ENCODE data around the gene POLR1C.

POLR1C gene

GRCh38 chr6:43477235-43478007, 39.5 kb upstream of the POLR1C start, which contains the start of gene TJAP1 (continued):
- peak; percentile 84 for TF ChIP-seq PATZ1 (tag by site-specific recombination; IDR thresholded peaks at IDR 0.05)
- TF ChIP-seq ZNF571 (tag by site-specific recombination; IDR thresholded peaks at IDR 0.05), result no peak
- peak; percentile 31; the same call in 1 of the 2 replicates for TF ChIP-seq ZNF639 (tag by site-specific recombination; IDR thresholded peaks at IDR 0.05)
- TF ChIP-seq ZEB2 (tag by site-specific recombination; IDR thresholded peaks at IDR 0.05), result peak; percentile 55; the same call in 1 of the 2 replicates
- no peak for TF ChIP-seq ZNF664 (tag by site-specific recombination; IDR thresholded peaks at IDR 0.05)
- peak; percentile 56 for TF ChIP-seq ZBTB48 (tag by site-specific recombination; IDR thresholded peaks at IDR 0.05)
- TF ChIP-seq ZNF488 (tag by site-specific recombination; IDR thresholded peaks at IDR 0.05), result no peak
- TF ChIP-seq ZNF514 (tag by site-specific recombination; IDR thresholded peaks at IDR 0.05), result no peak
- no peak for TF ChIP-seq ZNF701 (tag by site-specific recombination; IDR thresholded peaks at IDR 0.05)
- no peak for TF ChIP-seq OSR2 (tag by site-specific recombination; IDR thresholded peaks at IDR 0.05)
- no peak for TF ChIP-seq ZNF521 (tag by site-specific recombination; IDR thresholded peaks at IDR 0.05)
- peak; percentile 35 for TF ChIP-seq ZBTB26 (tag by site-specific recombination; optimal IDR thresholded peaks at IDR 0.05)
- TF ChIP-seq ZIC2 (tag by site-specific recombination; IDR thresholded peaks at IDR 0.05), result peak; percentile 37; the same call in 1 of the 2 replicates
- TF ChIP-seq ZNF18 (tag by site-specific recombination; IDR thresholded peaks at IDR 0.05), result no peak
- TF ChIP-seq ZNF362 (tag by site-specific recombination; IDR thresholded peaks at IDR 0.05), result peak; percentile 87; the same call in 1 of the 2 replicates
- TF ChIP-seq WT1 (tag by site-specific recombination; IDR thresholded peaks at IDR 0.05), result no peak
- no peak for TF ChIP-seq ZBTB7A (tag by site-specific recombination; IDR thresholded peaks at IDR 0.05; ENCODE audit: low read depth)
- no peak for TF ChIP-seq ZNF23 (tag by site-specific recombination; IDR thresholded peaks at IDR 0.05; ENCODE audit: borderline replicate concordance)
- TF ChIP-seq ZSCAN16 (tag by site-specific recombination; IDR thresholded peaks at IDR 0.05), result no peak
- no peak for TF ChIP-seq ZNF600 (tag by site-specific recombination; IDR thresholded peaks at IDR 0.05)
- 0 out of 2 replicates have a peak, but pooled peaks have one; percentile 40 for TF ChIP-seq ZBTB10 (tag by site-specific recombination; IDR thresholded peaks at IDR 0.05)
- peak; percentile 50 for TF ChIP-seq ZNF324 (tag by site-specific recombination; IDR thresholded peaks at IDR 0.05)
- TF ChIP-seq PBX3 (CRISPR knock-in tag; IDR thresholded peaks at IDR 0.05), result peak; percentile 88
- TF ChIP-seq SP2 (tag by site-specific recombination; IDR thresholded peaks at IDR 0.05), result peak; percentile 94
- peak; percentile 89 for TF ChIP-seq YY2 (tag by site-specific recombination; IDR thresholded peaks at IDR 0.05)
- TF ChIP-seq ZNF670 (tag by site-specific recombination; IDR thresholded peaks at IDR 0.05; ENCODE audit: low read depth), result no peak
- TF ChIP-seq ZNF792 (tag by site-specific recombination; IDR thresholded peaks at IDR 0.05), result no peak
- no peak for TF ChIP-seq ZNF114 (tag by site-specific recombination; IDR thresholded peaks at IDR 0.05)
